H1 (cell line): Measurements from ENCODE around the gene USP38. TPM values are rescaled to one million over a fixed set of nuclear protein-coding genes. Genes with fewer than 3 reads are reported as not detected.

Experiments
- CTCF ChIA-PET: fragments of 300-600 bp; sonication (Branson Sonifier 250); formaldehyde crosslinking; loops from one replicate; lab custom pipeline; 2021; ENCODE audit not compliant: partially characterized antibody; lab: Charles Lee
- POLR2A ChIA-PET: fragments of 300-600 bp; sonication (Branson Sonifier 250); formaldehyde crosslinking; loops from one replicate; lab custom pipeline; 2021; ENCODE audit warnings: inconsistent platforms; ENCODE audit not compliant: partially characterized antibody; lab: Charles Lee
- DNase-seq, 2 experiments: peaks; one replicate each; pipeline versions ENCODE4 v3.0.0 to v3.0.0-alpha.2; 2010 to 2022; ENCODE audit warnings: low spot score in 2 of 2, low read depth in 1 of 2, mixed read lengths in 1 of 2
- FAIRE-seq: peaks from 2 replicates; lab custom pipeline; 2011; peaks lifted over from hg19 to GRCh38; lab: Jason Lieb, UNC
- H2AFZ ChIP-seq: 2 replicates; pipeline ENCODE4 v1.8.1; 2012; ENCODE audit warnings: low read length, inconsistent platforms
- H2AK5ac ChIP-seq: 2 replicates; pipeline ENCODE4 v1.6.1; 2013; ENCODE audit warnings: low read depth, low read length
- H2BK120ac ChIP-seq: replicated peaks from 2 replicates; pipeline ENCODE3; 2013; ENCODE audit warnings: low read depth, low read length, inconsistent platforms
- H2BK12ac ChIP-seq: 2 replicates; pipeline ENCODE4 v1.6.1; 2013; ENCODE audit warnings: low read depth, low read length
- H2BK15ac ChIP-seq: 2 replicates; pipeline ENCODE4 v1.6.1; 2013; ENCODE audit warnings: low read length
- H2BK20ac ChIP-seq: 2 replicates; pipeline ENCODE4 v1.6.1; 2013; ENCODE audit warnings: low read length
- H2BK5ac ChIP-seq: 2 replicates; pipeline ENCODE4 v1.6.1; 2013; ENCODE audit warnings: low read depth, low read length
- H3K14ac ChIP-seq: 2 replicates; pipeline ENCODE4 v1.6.1; 2013; ENCODE audit warnings: inconsistent platforms; ENCODE audit not compliant: insufficient read length
- H3K18ac ChIP-seq: 2 replicates; pipeline ENCODE4 v1.6.1; 2013; ENCODE audit warnings: low read length; ENCODE audit errors: extremely low read depth
- H3K23ac ChIP-seq: 2 replicates; pipeline ENCODE4 v1.6.1; 2013; ENCODE audit warnings: inconsistent platforms; ENCODE audit not compliant: insufficient read length
- H3K23me2 ChIP-seq: 2 replicates; pipeline ENCODE4 v1.6.1; 2013; ENCODE audit warnings: low read depth, low read length
- H3K27ac ChIP-seq: 2 replicates; pipeline ENCODE4 v1.6.1; 2011; ENCODE audit warnings: low read depth, low read length, inconsistent platforms
- H3K27me3 ChIP-seq, 4 experiments: replicated peaks in 1 of 4; 1 replicate in 1 of 4; 2 replicates in 3 of 4; pipeline versions ENCODE4 v1.6.1 to v1.8.1; 2011 to 2013; ENCODE audit warnings: low read length in 3 of 4, mild to moderate bottlenecking in 3 of 4, inconsistent platforms in 2 of 4, mixed read lengths in 2 of 4, moderate library complexity in 1 of 4; ENCODE audit not compliant: control insufficient read depth in 3 of 4, insufficient read depth in 3 of 4; ENCODE audit errors: extremely low read depth in 1 of 4
- H3K36me3 ChIP-seq, 4 experiments: 2 replicates each; pipeline versions ENCODE4 v1.6.1 to v1.8.1; 2011 to 2013; ENCODE audit warnings: mild to moderate bottlenecking in 4 of 4, low read length in 3 of 4, moderate library complexity in 2 of 4, control low read depth in 1 of 4, inconsistent platforms in 1 of 4; ENCODE audit not compliant: insufficient read depth in 4 of 4, control insufficient read depth in 2 of 4
- H3K4ac ChIP-seq: replicated peaks from 2 replicates; pipeline ENCODE3; 2013; ENCODE audit warnings: low read length, low read depth, mixed read lengths, inconsistent platforms; ENCODE audit not compliant: insufficient read length
- H3K4me1 ChIP-seq, 4 experiments: replicated peaks in 1 of 4; 1 replicate in 1 of 4; 2 replicates in 3 of 4; pipeline versions ENCODE4 v1.6.1 to v1.8.1; 2011 to 2013; ENCODE audit warnings: low read length in 3 of 4, inconsistent platforms in 2 of 4, mixed read lengths in 1 of 4; ENCODE audit not compliant: insufficient read depth in 4 of 4, control insufficient read depth in 3 of 4
- H3K4me2 ChIP-seq, 2 experiments: 2 replicates each; pipeline versions ENCODE4 v1.6.1 to v1.8.1; 2011 to 2013; ENCODE audit warnings: low read depth in 2 of 2, low read length in 2 of 2, control low read depth in 1 of 2, inconsistent platforms in 1 of 2, mild to moderate bottlenecking in 1 of 2; ENCODE audit not compliant: insufficient read depth in 1 of 2
- H3K4me3 ChIP-seq, 4 experiments: fragments of 200-600, 300-600 bp in 1 of 4; sonication (generic), shearing (Covaris generic), sonication (Bioruptor Twin) in 1 of 4; 2 replicates each; pipeline versions ENCODE4 v1.5.1 to v1.8.1; 2011 to 2016; ENCODE audit warnings: low read length in 4 of 4, low read depth in 3 of 4, control low read depth in 2 of 4, inconsistent platforms in 2 of 4, mild to moderate bottlenecking in 2 of 4, mixed read lengths in 1 of 4, moderate library complexity in 1 of 4; ENCODE audit not compliant: insufficient read depth in 2 of 4; ENCODE audit errors: extremely low read depth in 1 of 4
- H3K56ac ChIP-seq: replicated peaks from 2 replicates; pipeline ENCODE3; 2013; ENCODE audit warnings: low read depth, mild to moderate bottlenecking, mixed read lengths, low read length, inconsistent platforms; ENCODE audit not compliant: insufficient read length
- H3K79me1 ChIP-seq: 2 replicates; pipeline ENCODE4 v1.6.1; 2013; ENCODE audit warnings: low read depth, low read length, control low read depth
- H3K79me2 ChIP-seq, 2 experiments: 2 replicates each; pipeline versions ENCODE4 v1.6.1 to v1.8.1; 2012 to 2013; ENCODE audit warnings: low read length in 2 of 2, mild to moderate bottlenecking in 2 of 2, inconsistent platforms in 1 of 2; ENCODE audit not compliant: insufficient read depth in 2 of 2, control insufficient read depth in 1 of 2
- H3K9ac ChIP-seq, 4 experiments: replicated peaks in 1 of 4; 1 replicate in 1 of 4; 2 replicates in 3 of 4; pipeline versions ENCODE4 v1.6.1 to v1.8.1; 2011 to 2013; ENCODE audit warnings: low read depth in 3 of 4, low read length in 3 of 4, control low read depth in 2 of 4, mild to moderate bottlenecking in 2 of 4, moderate library complexity in 2 of 4, inconsistent platforms in 1 of 4; ENCODE audit errors: extremely low read depth in 1 of 4
- H3K9me3 ChIP-seq, 2 experiments: 2 replicates each; pipeline versions ENCODE4 v1.6.1 to v1.8.1; 2012 to 2013; ENCODE audit warnings: mild to moderate bottlenecking in 2 of 2, moderate library complexity in 2 of 2, control low read depth in 1 of 2, inconsistent platforms in 1 of 2, low read depth in 1 of 2, low read length in 1 of 2, mixed read lengths in 1 of 2; ENCODE audit not compliant: insufficient read depth in 2 of 2
- H4K20me1 ChIP-seq, 2 experiments: replicated peaks in 1 of 2; 2 replicates each; pipeline versions ENCODE3 to v1.8.1; 2011 to 2013; ENCODE audit warnings: inconsistent platforms in 2 of 2, low read length in 2 of 2, mild to moderate bottlenecking in 1 of 2; ENCODE audit not compliant: insufficient read depth in 2 of 2, control insufficient read depth in 1 of 2
- H4K5ac ChIP-seq: 2 replicates; pipeline ENCODE4 v1.6.1; 2013; ENCODE audit warnings: low read length, low read depth, mixed read lengths, inconsistent platforms; ENCODE audit not compliant: insufficient read length
- H4K8ac ChIP-seq: 2 replicates; pipeline ENCODE4 v1.8.0; 2013; ENCODE audit warnings: mild to moderate bottlenecking, moderate library complexity, low read length, inconsistent platforms; ENCODE audit not compliant: insufficient read depth; ENCODE audit errors: extremely low read depth
- H4K91ac ChIP-seq: replicated peaks from 2 replicates; pipeline ENCODE3; 2013; ENCODE audit warnings: low read length, mixed read lengths, inconsistent platforms; ENCODE audit not compliant: insufficient read length
- FOSL1 ChIP-seq: IDR thresholded peaks from 2 replicates; pipeline ENCODE4 v1.6.1; 2011; ENCODE audit warnings: mild to moderate bottlenecking, low read depth, low read length, moderate library complexity; ENCODE audit not compliant: insufficient read depth
- RAD21 ChIP-seq, 2 experiments: IDR thresholded peaks in 1 of 2; conservative IDR thresholded peaks in 1 of 2; 2 replicates each; pipeline ENCODE4 v1.6.1; 2011; ENCODE audit warnings: low read depth in 2 of 2, low read length in 2 of 2, improper control_type of control experiment in 1 of 2, inconsistent platforms in 1 of 2, mild to moderate bottlenecking in 1 of 2, moderate library complexity in 1 of 2
- ZNF274 ChIP-seq: IDR thresholded peaks from 2 replicates; pipeline ENCODE4 v1.7.0; 2012; ENCODE audit warnings: low read length, borderline replicate concordance; ENCODE audit errors: extremely low read depth
- WGBS, 2 experiments: shearing (Covaris generic) in 1 of 2; methylation state at CpG; one replicate each; pipeline versions ENCODE4 v1.1.6 to v1.1.7; 2013 to 2015; ENCODE audit warnings: low lambda C conversion rate in 2 of 2, mixed read lengths in 2 of 2, inconsistent platforms in 1 of 2, low coverage in 1 of 2, missing lambda C conversion rate in 1 of 2; ENCODE audit not compliant: insufficient replicate concordance in 2 of 2, insufficient coverage in 1 of 2, insufficient read length in 1 of 2; ENCODE audit errors: extremely low coverage in 1 of 2, missing lambda C conversion rate in 1 of 2; 5-methylcytosine and 5-hydroxymethylcytosine counted together
- polyA plus RNA-seq, 7 experiments: library from polyadenylated mRNA; depleted of rRNA in 3 of 7; stranded (reverse) in 5 of 7; unstranded in 2 of 7; fragments of >200 nt in 5 of 7; fragments of 200-250 nt in 2 of 7; gene quantifications; 1 replicate in 5 of 7; 2 replicates in 1 of 7; 4 replicates in 1 of 7; pipeline versions ENCODE4 v1.2.1 to v1.2.3, GENCODE V29; 2011 to 2013; ENCODE audit warnings: missing spikeins in 2 of 7, mixed read lengths in 2 of 7
- total RNA-seq: library from RNA; stranded (reverse); fragmentation: NEBNext Ultra II Directional; extraction: Animal tissue kit (Norgen Biotek cat#: 25700); gene quantifications from 2 replicates; pipeline ENCODE4 v1.2.1, GENCODE V29; 2021

USP38 gene
- total and polyA plus RNA-seq, 2 of the 8 experiments (the other 6 are each of a cell fraction or from before 2014, with no cell fraction given) = 3.2 to 10.5 TPM

DNA sequence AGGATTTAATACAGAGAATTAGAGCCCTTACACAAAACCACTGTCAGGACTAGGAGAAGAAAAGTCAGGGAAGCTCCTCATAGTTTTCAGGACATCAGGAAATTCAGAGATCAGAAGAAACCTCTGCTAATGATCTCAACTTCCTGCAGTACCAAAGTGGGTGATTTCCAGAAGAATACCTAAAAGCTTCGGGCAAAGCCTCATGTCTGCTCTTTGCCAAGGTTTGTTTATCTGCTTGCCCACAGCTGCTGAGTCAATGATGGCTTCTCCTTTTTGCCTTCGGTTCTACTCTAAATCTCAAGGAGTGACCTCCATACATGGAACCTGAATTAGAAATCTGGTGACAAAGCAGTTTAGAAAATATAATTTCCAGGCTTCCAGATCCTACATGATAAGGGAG is 68.4 kb downstream of the USP38 start:
- no peak overlapping the region for H2BK12ac ChIP-seq
- no peak overlapping the region for H3K14ac ChIP-seq
- no peak overlapping the region for H3K18ac ChIP-seq
- no peaks in the 10 kb centered on the region for H3K36me3 ChIP-seq
- H4K91ac ChIP-seq = no peak overlapping the region
- no peak overlapping the region for H2BK15ac ChIP-seq
- no peak overlapping the region for H2AFZ ChIP-seq
- no peak overlapping the region for H4K5ac ChIP-seq
- no peaks in the 10 kb centered on the region for H3K79me2 ChIP-seq
- H3K4ac ChIP-seq = no peak overlapping the region
- no peak overlapping the region for H2BK5ac ChIP-seq
- no peaks in the 10 kb centered on the region for H4K20me1 ChIP-seq
- peaks cover 0 to 2% (median 0%) of the 10 kb centered on the region in 4 experiments; a peak in 1 of 7 replicates for H3K4me1 ChIP-seq
- ChIA-PET POLR2A (no interaction called here), CTCF (interaction anchor here (0.6 to 0.8 kb wide), 3 partner anchors 8 to 46 kb away, joined by 3 read pairs; no protein-coding TSS in a partner anchor)
- DNase-seq (no peak), FAIRE-seq (no peak)
- no peak overlapping the region for H2BK120ac ChIP-seq
- H4K8ac ChIP-seq = no peak overlapping the region
- no peak overlapping the region for H3K4me2 ChIP-seq
- 97% methylated on average over 2 of the region's 2 CpGs; no CpG with 5 or more reads in 1 of the 2 experiments for WGBS, 2 experiments
- no peak overlapping the region for H3K4me3 ChIP-seq
- no peak overlapping the region for H3K56ac ChIP-seq
- H3K79me1 ChIP-seq = no peaks in the 10 kb centered on the region
- H3K27me3 ChIP-seq = no peaks in the 10 kb centered on the region
- no peak overlapping the region for H2BK20ac ChIP-seq
- H3K9me3 ChIP-seq = no peaks in the 10 kb centered on the region
- no peak overlapping the region for H3K23ac ChIP-seq
- no peak overlapping the region for H3K9ac ChIP-seq
- H3K27ac ChIP-seq = no peak overlapping the region
- TF ChIP-seq FOSL1 (no peak), RAD21 (IDR thresholded peaks at IDR 0.05 in 1 of 2, conservative IDR thresholded peaks at IDR 0.05 in 1 of 2; ENCODE audit: low read depth in 2 of 2, low read length in 2 of 2) (no peak), ZNF274 (no peak)
- no peak overlapping the region for H2AK5ac ChIP-seq
- H3K23me2 ChIP-seq = no peaks in the 10 kb centered on the region
